CD14-positive monocyte (primary cell): ENCODE measurements around the gene BBS4. TPM values are rescaled to one million over a fixed set of nuclear protein-coding genes. Genes with fewer than 3 reads are reported as not detected.

Source experiments
- DNase-seq, 3 donors: peaks; one replicate each; pipeline ENCODE4 v3.0.0-alpha.2; 2011 to 2022
- H2AFZ ChIP-seq: 2 replicates; pipeline ENCODE4 v1.6.0; 2012; ENCODE audit warnings: mild to moderate bottlenecking, low read depth, low read length, inconsistent platforms; ENCODE audit not compliant: insufficient read depth, poor library complexity, severe bottlenecking
- H3K27ac ChIP-seq, 2 donors: 1 replicate in 1 of 2; 2 replicates in 1 of 2; pipeline ENCODE4 v1.5.1; 2012 to 2013; ENCODE audit warnings: low read length in 2 of 2, control low read depth in 1 of 2, inconsistent platforms in 1 of 2, low read depth in 1 of 2, mild to moderate bottlenecking in 1 of 2
- H3K27me3 ChIP-seq, 2 donors: one replicate each; pipeline versions ENCODE4 v1.6.0 to v1.6.1; 2011 to 2013; ENCODE audit warnings: low read length in 2 of 2; ENCODE audit not compliant: control insufficient read depth in 2 of 2, insufficient read depth in 2 of 2
- H3K36me3 ChIP-seq, 2 donors: replicated peaks in 1 of 2; 1 replicate in 1 of 2; 2 replicates in 1 of 2; pipeline versions ENCODE4 v1.5.1 to v1.6.1; 2012 to 2013; ENCODE audit warnings: low read length in 2 of 2, control low read depth in 1 of 2, inconsistent platforms in 1 of 2, mild to moderate bottlenecking in 1 of 2; ENCODE audit not compliant: insufficient read depth in 2 of 2, control insufficient read depth in 1 of 2
- H3K4me1 ChIP-seq, 2 donors: 1 replicate in 1 of 2; 2 replicates in 1 of 2; pipeline versions ENCODE4 v1.5.1 to v1.6.1; 2012 to 2013; ENCODE audit warnings: low read length in 2 of 2, control low read depth in 1 of 2, inconsistent platforms in 1 of 2, mild to moderate bottlenecking in 1 of 2, moderate library complexity in 1 of 2; ENCODE audit not compliant: insufficient read depth in 2 of 2, control insufficient read depth in 1 of 2
- H3K4me2 ChIP-seq: replicated peaks from 2 replicates; pipeline ENCODE3; 2012; ENCODE audit warnings: low read length, moderate library complexity, mild to moderate bottlenecking; ENCODE audit not compliant: poor library complexity, severe bottlenecking; ENCODE audit errors: extremely low read depth
- H3K4me3 ChIP-seq, 3 experiments: fragments of 200-600 bp in 1 of 3; sonication (generic) in 1 of 3; replicated peaks in 1 of 3; 1 replicate in 2 of 3; 2 replicates in 1 of 3; pipeline ENCODE4 v1.5.1; 2011 to 2013; ENCODE audit warnings: low read length in 3 of 3, mild to moderate bottlenecking in 3 of 3, control low read depth in 2 of 3, low read depth in 2 of 3, inconsistent platforms in 1 of 3, moderate library complexity in 1 of 3
- H3K79me2 ChIP-seq: 2 replicates; pipeline ENCODE4 v1.6.0; 2012; ENCODE audit warnings: mild to moderate bottlenecking, control low read depth, inconsistent platforms, low read length, moderate library complexity; ENCODE audit not compliant: insufficient read depth
- H3K9ac ChIP-seq: 2 replicates; pipeline ENCODE4 v1.6.0; 2017; ENCODE audit warnings: low read length, mild to moderate bottlenecking; ENCODE audit not compliant: insufficient read depth, poor library complexity, severe bottlenecking
- H3K9me3 ChIP-seq, 2 donors: replicated peaks in 1 of 2; 1 replicate in 1 of 2; 2 replicates in 1 of 2; pipeline versions ENCODE4 v1.5.1 to v1.6.1; 2012 to 2013; ENCODE audit warnings: low read length in 2 of 2, control low read depth in 1 of 2; ENCODE audit not compliant: control insufficient read depth in 1 of 2, insufficient read depth in 1 of 2
- H4K20me1 ChIP-seq: 2 replicates; pipeline ENCODE4 v1.6.0; 2012; ENCODE audit warnings: mild to moderate bottlenecking, low read length, control low read depth, moderate library complexity; ENCODE audit not compliant: insufficient read depth
- H3K27ac Mint-ChIP-seq, 7 donors: one replicate each; pipeline ENCODE4 v1.8.0; 2020; ENCODE audit warnings: mild to moderate bottlenecking in 7 of 7, mixed read lengths in 7 of 7, moderate library complexity in 6 of 7, inconsistent platforms in 2 of 7
- H3K27me3 Mint-ChIP-seq, 3 donors: one replicate each; pipeline ENCODE4 v1.8.0; 2021 to 2022; ENCODE audit warnings: low read depth in 3 of 3, mild to moderate bottlenecking in 3 of 3, mixed read lengths in 3 of 3, moderate library complexity in 3 of 3, inconsistent platforms in 1 of 3
- H3K36me3 Mint-ChIP-seq, 2 donors: one replicate each; pipeline ENCODE4 v1.8.0; 2020; ENCODE audit warnings: mixed read lengths in 2 of 2, inconsistent platforms in 1 of 2, mild to moderate bottlenecking in 1 of 2
- H3K4me1 Mint-ChIP-seq: one replicate; pipeline ENCODE4 v1.8.0; 2020; ENCODE audit warnings: mild to moderate bottlenecking, mixed read lengths
- H3K4me3 Mint-ChIP-seq, 2 donors: one replicate each; pipeline ENCODE4 v1.8.0; 2020; ENCODE audit warnings: mild to moderate bottlenecking in 2 of 2, mixed read lengths in 2 of 2, moderate library complexity in 1 of 2
- H3K9me3 Mint-ChIP-seq, 7 donors: one replicate each; pipeline ENCODE4 v1.8.0; 2020 to 2022; ENCODE audit warnings: mixed read lengths in 7 of 7, mild to moderate bottlenecking in 6 of 7, moderate library complexity in 6 of 7, inconsistent platforms in 2 of 7
- CTCF ChIP-seq: fragments of 200-600 bp; IDR thresholded peaks from one replicate; pipeline ENCODE4 v1.8.0; 2022; ENCODE audit warnings: antibody characterized with exemption, mild to moderate bottlenecking
- WGBS: methylation state at CpG from one replicate; pipeline ENCODE4 v1.1.5; 2013; ENCODE audit warnings: missing lambda C conversion rate; ENCODE audit not compliant: insufficient coverage; 5-methylcytosine and 5-hydroxymethylcytosine counted together
- intact Hi-C, 2 donors: fragments of 100-400 bp; cut with micrococcal nuclease; formaldehyde crosslinking; loops; one replicate each; pipeline versions ENCODE4 v1.15.0 to v1.15.1; 2023
- polyA plus RNA-seq, 3 donors: library from polyadenylated mRNA; depleted of rRNA in 1 of 3; unstranded in 2 of 3; stranded (reverse) in 1 of 3; fragments of 300-500 nt in 2 of 3; fragments of >200 nt in 1 of 3; fragmentation: Illumina TruSeq in 2 of 3; gene quantifications; 1 replicate in 2 of 3; 2 replicates in 1 of 3; pipeline ENCODE4 v1.2.3, GENCODE V29; 2012 to 2021

Gene BBS4
- polyA plus RNA-seq, 3 donors: 4.0 to 7.6 (median 4.1) TPM

GRCh38 chr15:72732516-72732915 is 46.5 kb downstream of the BBS4 start:
- WGBS: 88% methylated on average over 3 of the region's 4 CpGs
- no peak for TF ChIP-seq CTCF
- H3K9me3 Mint-ChIP-seq: no peaks in the 10 kb centered on the region
- Histone ChIP-seq H3K36me3 (peaks cover 17 to 18% of the 10 kb centered on the region in 2 donors), H3K9ac (no peak overlapping the region), H3K4me1 (no peaks in the 10 kb centered on the region), H3K27ac (no peak overlapping the region), H4K20me1 (no peaks in the 10 kb centered on the region), H3K79me2 (no peaks in the 10 kb centered on the region), H3K4me3 (no peak overlapping the region), H3K9me3 (no peaks in the 10 kb centered on the region), H3K4me2 (no peak overlapping the region), H3K27me3 (no peaks in the 10 kb centered on the region), H2AFZ (no peak overlapping the region)
- H3K36me3 Mint-ChIP-seq: peaks cover 21 to 23% of the 10 kb centered on the region in 2 donors
- intact Hi-C loops: no loop called here
- H3K4me1 Mint-ChIP-seq: no peaks in the 10 kb centered on the region
- H3K27me3 Mint-ChIP-seq: no peaks in the 10 kb centered on the region
- no peak for DNase-seq
- no peak overlapping the region for H3K4me3 Mint-ChIP-seq
- no peak overlapping the region for H3K27ac Mint-ChIP-seq

GRCh38 chr15:72733941-72734738 is 48.1 kb downstream of the BBS4 start:
- intact Hi-C loops: no loop called here
- H3K36me3 ChIP-seq: peaks cover 28 to 35% of the 10 kb centered on the region in 2 donors
- WGBS: 100% methylated on average over 1 of the region's 2 CpGs

More at GRCh38 chr15:72733941-72734738, 48.1 kb downstream of the BBS4 start:
- Histone ChIP-seq H2AFZ (no peak overlapping the region), H3K9ac (no peak overlapping the region), H3K9me3 (no peaks in the 10 kb centered on the region), H3K79me2 (no peaks in the 10 kb centered on the region), H3K4me1 (no peaks in the 10 kb centered on the region), H3K4me3 (no peak overlapping the region), H3K4me2 (no peak overlapping the region), H4K20me1 (no peaks in the 10 kb centered on the region), H3K27me3 (no peaks in the 10 kb centered on the region), H3K27ac (no peak overlapping the region)
- H3K36me3 Mint-ChIP-seq: peaks cover 31 to 33% of the 10 kb centered on the region in 2 donors
- H3K27me3 Mint-ChIP-seq: no peaks in the 10 kb centered on the region
- no peak overlapping the region for H3K4me3 Mint-ChIP-seq
- TF ChIP-seq CTCF: no peak
- DNase-seq: no peak
- peaks cover 2% of the 10 kb centered on the region for H3K4me1 Mint-ChIP-seq
- no peak overlapping the region for H3K27ac Mint-ChIP-seq
- no peaks in the 10 kb centered on the region for H3K9me3 Mint-ChIP-seq
